Kidney tubule cell (primary cell): Measurements from ENCODE around the gene CATSPERB.
A peak's percentile ranks its signal among the peaks of the same experiment; 100 is the strongest.
"Not testable (repeated sequence)": the region's sequence is repeated elsewhere in the genome, so short reads cannot be mapped to it uniquely, and the experiment has no call there.

ENCODE experiments used
- DNase-seq: peaks from one replicate; pipeline ENCODE4 v3.0.0-alpha.2; 2018; ENCODE audit warnings: low spot score

Gene CATSPERB

DNA sequence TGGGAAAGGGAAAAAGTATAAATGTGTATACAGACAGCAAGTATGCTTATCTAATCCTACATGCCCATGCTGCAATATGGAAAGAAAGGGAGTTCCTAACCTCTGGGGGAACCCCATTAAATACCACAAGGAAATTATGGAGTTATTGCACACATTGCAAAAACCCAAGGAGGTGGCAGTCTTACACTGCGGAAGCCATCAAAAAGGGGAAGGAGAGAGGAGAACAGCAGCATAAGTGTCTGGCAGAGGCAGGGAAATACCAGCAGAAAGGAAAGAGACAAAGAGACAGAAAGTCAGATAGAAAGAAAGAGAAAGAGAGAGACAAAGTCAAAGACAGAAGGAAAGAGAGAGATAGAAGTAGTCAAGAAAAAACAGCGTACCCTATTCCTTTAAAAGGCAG is 64.8 kb downstream of the CATSPERB start:
- DNase-seq: not testable (repeated sequence)

DNA sequence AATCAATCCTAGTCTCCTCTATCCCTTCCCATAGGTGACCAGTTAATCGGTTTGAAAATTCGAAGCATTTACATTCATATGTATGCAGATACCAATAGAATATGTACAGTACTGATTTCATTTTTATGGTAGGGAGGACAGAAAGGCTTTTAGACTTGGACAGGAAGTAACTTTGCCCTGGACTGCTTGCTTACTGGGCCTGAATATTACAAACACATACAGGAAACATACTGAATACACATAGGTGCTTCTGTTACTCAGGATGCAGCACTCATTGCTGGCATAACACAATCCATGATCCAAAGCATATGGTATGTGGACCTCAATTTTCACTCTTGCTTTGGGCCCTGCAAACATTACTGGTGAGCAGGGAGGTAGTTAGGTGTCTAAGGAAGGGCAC is 71.1 kb downstream of the CATSPERB start:
- no peak for DNase-seq

DNA sequence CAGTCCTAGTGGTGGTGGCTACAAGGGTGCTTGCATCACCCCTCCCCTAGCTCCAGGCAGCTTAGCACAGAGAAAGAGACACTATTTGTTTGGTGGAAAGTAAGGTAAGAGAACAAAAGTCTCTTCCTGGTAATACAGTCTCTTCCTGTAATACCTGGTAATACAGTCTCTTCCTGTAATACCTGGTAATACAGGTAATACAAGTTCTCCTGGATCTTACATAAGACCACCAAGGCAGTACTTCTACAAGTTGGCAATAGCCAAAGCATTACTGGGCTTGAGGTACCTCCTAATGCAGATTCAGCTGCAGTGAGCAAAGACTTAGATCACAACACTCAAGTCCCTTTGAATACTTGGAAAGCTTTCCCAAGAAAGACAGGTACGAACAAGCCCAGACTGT is 77.0 kb downstream of the CATSPERB start:
- DNase-seq: no peak

DNA sequence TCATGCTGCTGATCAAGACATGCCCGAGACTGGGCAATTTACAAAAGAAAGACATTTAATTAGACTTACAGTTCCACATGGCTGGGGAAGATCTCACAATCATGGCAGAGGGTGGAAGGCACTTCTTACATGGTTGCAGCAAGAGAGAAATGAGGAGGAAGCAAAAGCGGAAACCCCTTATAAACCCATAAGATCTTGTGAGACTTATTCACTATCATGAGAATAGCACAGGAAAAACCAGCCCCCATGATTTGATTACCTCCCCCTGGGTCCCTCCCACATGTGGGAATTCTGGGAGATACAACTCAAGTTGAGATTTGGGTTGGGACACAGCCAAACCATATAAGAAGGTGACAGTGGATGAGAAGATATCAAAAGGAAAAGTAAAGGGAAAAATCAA is 78.4 kb downstream of the CATSPERB start:
- no peak for DNase-seq

DNA sequence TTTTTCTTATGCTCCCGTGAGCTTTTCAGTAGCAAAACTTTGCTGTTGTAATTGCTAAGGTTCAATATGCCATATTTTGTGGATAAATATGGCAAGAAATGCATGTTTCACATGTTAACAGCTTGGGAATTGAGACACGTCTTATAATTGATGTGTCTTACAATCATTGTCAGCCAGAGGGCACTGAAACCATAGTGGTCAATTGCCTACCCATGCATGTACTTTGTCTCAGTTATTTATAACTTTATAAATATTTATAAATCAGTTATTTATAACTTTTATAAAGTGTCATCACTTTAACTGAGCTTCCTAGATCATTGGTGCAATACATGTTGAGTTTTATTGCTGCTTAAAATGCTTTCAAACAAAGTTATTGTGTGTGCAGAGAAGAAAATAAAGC is 82.0 kb downstream of the CATSPERB start:
- DNase-seq: peak; percentile 47

DNA sequence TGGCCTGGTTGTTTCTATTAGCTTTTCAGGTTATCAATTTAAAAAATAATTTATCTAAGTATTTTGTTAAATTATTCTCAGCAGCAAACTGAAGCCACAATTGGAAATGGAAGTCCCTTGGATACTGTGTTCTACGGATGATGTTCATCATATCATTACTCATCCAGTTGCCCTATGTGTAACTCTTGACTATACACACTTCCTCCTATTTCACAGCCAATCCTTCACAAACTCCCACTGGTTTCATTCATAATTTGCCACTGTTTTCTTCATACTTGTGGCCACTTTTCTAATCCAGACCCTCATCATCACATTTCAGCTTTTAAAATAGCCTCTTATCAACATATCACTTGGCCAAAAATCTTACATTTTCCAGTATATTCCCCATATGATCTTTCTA is 84.0 kb downstream of the CATSPERB start:
- no peak for DNase-seq

DNA sequence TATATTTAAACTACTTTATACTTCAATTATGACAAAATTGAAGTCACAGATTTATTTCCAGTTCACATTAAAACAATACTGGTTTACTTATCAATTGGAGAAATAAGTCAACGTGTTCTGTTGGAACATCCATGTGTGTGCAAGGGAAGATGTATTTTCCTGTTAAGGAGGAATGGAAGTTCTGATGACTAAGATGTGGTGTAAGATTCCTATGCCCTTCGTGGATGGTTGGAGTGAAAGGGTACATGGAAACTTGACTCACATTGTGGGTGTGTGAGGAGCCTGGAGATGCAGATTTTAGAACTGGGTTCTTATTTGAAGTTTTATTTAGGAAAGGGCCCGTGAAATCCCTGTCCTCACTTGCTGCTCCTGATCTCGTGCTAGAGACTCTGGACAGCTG is 95.3 kb downstream of the CATSPERB start:
- DNase-seq: peak; percentile 47

DNA sequence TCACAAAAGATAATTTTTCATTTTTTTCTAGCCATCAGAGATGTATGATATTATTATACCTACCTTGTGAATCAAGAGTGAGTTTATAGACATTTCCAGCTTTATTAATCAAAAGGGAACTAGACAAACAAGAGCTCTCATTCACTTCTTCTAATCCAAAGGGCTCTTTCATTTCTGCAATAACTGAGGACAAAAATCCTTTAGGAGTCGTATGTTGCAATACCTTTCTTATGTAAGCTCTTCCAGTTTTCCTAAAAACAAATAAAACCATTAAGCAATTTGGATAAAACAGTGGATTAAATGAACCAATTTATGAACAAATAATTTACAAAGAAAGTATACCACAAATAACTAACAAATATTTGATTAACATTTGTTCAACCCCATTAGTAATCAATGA is 107.1 kb downstream of the CATSPERB start:
- no peak for DNase-seq

DNA sequence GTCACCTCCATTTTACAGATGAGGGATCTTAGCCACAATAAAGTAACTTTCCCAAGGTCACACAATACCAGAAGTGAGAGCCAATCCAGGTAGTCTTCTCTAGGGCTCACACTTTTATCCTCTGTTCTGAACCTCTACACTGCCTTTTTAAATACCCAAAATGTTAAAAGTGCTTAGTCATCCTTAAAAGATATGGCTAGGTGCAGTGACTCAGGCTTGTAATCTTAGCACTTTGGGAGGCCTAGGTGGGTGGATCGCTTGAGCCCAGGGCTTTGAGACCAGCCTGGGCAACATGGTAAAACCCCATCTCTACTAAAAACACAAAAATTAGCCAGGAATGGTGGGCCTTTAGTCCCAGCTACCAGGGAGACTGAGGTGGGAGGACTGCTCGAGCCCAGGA is 117.7 kb downstream of the CATSPERB start:
- peak; percentile 6 for DNase-seq

DNA sequence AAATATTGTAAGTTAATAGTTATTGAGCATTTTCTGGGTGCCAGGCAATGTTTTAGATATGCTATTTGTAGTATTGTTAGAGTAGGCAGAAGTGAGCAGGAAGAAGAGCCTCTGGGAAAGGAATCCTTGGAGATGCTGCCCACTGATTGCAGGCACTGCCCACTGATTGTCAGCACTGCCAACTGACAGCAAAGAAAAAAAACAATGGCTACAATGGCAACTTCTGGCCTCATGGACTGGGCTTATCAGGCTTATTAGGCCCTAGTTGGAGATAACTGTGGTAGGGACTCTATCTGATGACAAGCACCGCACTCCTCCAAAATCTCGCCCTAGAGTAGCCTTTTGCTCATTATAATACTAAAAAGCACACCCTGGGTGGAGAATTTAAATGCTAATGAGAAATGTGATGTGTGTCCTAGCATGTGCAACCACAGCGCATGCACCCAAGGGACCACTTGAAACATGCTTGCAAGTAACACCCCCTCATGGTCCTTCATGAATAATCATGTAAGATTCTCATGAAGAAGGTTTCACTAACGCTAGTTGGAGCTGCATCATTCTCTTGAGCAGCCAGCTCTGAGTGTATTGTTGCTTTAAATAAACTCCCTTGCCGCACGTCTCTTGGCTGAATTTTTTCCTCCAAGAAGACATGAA is 118.3 kb downstream of the CATSPERB start:
- no peak for DNase-seq

DNA sequence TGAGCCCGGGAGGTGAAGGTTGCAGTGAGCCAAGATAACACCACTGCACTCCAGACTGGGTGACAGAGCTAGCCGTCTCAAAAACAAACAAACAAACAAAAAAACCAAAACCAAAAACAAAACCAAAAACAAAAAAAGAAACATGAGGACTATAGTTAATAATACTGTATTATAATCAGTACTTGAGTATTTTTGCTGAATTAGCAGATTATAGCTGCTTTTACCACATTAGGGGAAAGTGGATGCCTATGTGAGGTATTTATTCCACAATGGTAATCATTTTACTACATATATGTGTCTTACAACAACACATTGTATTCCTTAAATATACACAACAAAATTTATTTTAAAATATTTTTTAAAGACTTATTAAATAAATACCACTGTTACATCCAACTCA is 120.4 kb downstream of the CATSPERB start:
- no peak for DNase-seq

DNA sequence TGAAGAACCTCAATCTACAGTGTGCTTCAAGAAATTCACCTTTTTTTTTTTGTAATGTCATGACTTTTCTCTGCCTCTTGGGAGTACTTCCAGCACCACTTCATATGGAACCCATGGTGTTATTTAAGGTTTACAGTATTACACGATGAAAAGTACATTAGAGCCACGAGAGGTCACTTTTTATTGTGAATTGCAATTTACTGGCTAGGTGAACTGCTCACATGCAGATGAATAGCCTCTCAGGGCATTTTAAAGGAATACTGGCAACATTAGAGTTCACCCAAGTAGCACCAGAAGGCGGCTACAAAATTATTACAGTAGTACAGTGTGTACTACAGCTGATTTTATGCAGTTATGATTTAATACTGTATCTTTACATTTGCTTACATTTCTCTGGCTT is 122.7 kb downstream of the CATSPERB start:
- DNase-seq: no peak

DNA sequence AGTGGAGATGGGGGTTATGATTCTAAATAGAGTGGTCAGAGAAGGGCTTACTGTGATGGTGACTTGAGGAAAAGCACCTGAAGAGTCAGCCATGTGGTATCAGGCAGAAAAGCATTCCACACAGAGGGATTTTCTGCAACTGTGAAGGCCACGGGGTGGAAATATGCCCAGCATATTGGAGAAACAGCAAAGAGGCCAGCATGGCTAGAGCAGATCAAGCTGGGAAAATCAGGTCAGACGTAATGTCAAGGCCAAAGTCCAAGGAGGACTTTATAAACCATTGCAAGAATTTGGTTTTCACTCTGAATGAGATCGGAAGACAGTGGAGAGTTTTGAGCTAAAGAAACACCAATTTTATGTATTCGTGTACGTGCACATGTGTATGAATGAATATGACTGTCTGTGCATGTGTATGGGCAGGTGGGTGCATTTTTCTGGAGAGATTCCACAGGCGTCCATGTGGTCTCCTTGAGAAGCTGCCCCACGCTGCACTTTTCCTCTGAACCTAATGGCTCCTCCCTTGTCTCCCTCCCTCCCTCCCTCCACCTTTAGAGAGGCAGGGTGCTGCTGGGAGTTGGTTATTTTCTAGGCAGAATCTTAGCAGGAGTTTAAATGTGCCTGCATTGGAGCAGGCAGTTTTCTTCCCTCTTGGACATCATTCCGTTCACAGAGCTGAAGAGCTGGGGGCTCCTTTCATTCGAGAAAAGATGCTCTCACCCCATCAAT is 124.4 kb downstream of the CATSPERB start:
- DNase-seq: no peak

DNA sequence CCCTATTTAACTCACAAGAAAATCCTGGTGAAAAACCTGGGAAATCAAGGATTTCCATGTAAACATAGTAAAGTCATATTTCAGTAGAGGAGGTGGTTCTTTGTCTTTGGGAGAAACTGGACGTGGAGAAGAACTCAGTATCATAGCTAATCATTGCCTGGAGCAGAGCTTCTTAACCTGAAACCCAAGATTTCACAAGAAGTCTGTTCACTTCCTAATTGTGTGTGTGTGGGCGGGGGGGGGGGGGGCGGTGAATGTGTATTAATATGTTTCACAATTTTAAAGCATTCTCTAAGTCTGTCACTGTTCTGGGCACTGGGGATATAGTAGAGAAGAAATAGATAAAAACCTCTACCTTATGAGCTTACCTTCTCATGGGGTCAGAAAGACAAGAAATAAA is 125.0 kb downstream of the CATSPERB start:
- no peak for DNase-seq

DNA sequence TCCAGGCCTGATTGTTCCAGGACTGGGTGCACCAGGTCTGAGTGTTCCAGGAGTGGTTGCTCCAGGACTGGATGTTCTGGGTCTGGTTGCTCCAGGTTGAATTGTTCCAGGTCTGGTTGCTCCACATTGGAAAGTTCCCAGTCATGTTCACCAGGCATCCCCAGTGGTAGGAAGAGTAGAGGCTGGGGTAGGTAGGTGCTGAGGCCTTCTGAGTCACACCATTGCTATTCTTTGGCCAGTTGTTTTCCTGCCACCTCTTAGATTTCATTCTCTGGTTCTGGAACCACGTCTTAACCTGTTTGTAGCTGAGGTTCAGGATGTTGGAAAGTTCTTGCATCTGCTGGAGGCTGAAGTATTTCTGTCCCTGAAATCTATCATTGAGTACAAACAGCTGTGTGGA is 127.3 kb downstream of the CATSPERB start:
- DNase-seq: peak; percentile 18

DNA sequence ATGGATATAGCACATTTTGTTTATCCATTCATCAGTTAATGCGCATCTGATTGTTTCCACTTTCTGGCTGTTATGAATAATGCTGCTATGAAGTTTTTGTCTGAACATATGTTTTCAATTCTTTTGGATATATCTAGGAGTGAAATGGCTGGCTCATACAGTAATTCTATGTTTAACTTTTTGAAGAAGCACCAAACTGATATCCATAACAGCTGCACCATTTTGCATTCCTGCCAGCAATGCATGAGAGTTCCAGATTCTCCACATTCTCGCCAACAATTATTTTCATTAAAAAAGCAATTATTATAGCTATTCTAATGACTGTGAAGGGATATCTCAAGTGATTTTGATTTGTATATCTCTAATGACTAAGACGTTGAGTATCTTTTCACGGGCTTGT is 131.9 kb downstream of the CATSPERB start:
- no peak for DNase-seq

DNA sequence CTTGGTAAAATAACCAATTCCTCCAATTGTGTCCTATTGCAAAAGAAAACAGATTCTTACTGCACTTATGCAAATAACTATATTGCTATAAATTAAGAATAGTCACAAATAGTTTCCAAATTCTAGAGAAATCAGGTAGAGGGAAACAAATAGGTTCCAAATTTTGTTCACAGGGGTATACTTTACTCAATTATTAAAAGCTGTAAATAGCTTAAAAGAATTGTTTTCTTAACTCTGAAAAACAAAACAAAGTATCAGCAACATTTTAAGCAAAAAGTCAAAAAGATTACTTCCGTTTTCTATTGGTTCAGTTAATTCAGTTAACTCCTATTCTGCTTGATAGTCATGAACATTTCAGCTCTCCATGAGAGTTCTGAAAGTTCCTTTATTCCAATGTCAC is 136.2 kb downstream of the CATSPERB start:
- no peak for DNase-seq

DNA sequence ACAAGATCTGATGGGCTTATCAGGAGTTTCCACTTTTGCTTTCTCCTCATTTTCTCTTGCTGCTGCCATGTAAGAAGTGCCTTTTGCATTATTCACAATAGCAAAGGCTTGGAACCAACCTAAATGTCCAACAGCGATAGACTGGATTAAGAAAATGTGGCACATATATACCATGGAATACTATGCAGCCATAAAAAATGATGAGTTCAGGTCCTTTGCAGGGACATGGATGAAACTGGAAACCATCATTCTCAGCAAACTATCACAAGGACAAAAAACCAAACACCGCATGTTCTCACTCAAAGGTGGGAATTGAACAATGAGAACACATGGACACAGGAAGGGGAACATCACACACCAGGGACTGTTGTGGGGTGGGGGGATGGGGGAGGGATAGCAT is 137.9 kb downstream of the CATSPERB start:
- not testable (repeated sequence) for DNase-seq

DNA sequence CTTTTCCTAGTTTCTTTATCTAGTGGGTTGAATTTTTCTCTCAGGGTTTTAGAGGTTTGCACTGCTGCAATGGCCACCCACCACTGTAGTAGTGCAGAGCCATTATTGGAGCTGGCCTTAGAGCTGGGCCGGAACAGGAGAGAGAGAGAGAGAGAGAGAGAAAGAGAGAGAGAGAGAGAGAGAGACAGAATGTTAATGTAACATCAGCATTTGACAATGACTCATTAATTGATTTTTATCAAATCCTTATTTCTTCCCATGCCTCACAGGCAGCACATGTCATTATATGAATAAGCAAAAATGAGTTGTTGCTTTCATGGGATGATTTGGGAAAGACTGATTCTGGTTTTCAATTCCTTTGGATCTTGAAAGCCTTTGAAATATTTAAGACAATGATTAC is 145.5 kb downstream of the CATSPERB start:
- DNase-seq: peak; percentile 13

DNA sequence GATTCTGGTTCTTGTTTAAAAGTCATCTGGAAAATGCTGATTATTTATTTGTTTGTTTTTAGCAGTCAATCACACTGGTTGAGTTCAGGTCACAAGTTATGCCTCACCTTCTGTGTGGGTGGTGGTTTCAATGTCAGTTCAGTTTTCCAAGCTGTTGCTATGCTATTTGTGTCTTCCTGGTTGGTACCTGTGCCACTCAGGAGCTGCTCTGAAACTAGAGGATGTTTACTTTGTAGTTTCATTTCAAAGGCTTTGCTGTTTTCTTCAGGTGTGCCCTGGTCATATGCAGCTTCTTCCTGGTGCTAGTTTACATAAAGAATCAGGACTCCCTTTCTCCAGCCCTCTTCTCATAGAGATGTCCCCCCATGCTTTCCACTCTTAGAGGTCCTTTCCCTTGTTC is 146.0 kb downstream of the CATSPERB start:
- peak; percentile 39 for DNase-seq

DNA sequence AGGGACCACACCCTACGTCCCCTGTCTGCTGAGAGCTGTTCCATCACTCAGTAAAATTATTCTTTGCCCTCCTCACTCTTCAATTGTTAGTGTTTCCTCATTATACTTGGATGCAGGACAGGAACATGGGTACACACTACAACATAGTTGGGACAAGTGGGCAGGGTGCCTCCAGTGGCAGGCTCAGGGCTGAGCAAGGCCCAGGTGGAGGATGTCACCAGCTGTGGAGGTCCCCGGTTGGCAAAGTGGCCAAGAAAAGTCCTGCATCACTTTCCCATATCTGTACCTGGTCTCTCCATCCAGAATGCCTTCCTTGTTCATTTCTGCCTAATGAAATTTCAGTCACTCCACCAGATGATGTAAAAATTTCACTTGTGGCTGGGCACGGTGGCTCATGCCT is 149.1 kb downstream of the CATSPERB start:
- DNase-seq: no peak

DNA sequence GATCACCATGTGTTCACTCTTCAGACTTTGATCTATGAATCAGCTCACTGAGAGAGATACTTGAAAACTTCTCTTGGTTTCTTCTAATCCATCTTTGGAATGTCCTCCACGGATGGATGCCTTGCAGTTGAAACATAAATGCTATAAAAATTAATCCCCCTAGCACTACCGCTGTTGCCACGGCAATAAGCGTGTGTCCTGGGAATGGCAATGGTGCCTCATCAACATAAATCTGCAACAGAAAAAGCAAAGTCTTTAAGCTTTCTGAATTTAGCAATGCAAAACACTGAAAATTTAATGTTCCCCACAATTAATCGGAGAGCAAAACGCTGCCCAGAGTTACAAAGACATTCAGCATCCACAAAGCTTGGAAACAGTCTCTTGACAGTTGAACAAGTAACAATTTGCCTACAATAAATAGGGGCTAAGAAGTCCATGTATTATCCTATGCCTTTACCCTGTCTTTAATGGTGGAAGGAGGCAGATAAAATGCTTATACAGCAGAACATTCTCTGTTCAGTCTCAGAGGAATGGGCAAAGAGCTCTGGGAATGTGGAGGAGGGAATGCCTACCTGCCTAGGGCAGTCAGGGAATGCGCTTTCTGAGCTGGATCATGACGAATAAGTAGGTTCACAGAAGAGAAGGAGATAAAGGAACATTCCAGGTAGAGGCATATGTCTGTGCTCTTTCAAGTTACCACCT is 150.9 kb downstream of the CATSPERB start:
- DNase-seq: peak; percentile 22

DNA sequence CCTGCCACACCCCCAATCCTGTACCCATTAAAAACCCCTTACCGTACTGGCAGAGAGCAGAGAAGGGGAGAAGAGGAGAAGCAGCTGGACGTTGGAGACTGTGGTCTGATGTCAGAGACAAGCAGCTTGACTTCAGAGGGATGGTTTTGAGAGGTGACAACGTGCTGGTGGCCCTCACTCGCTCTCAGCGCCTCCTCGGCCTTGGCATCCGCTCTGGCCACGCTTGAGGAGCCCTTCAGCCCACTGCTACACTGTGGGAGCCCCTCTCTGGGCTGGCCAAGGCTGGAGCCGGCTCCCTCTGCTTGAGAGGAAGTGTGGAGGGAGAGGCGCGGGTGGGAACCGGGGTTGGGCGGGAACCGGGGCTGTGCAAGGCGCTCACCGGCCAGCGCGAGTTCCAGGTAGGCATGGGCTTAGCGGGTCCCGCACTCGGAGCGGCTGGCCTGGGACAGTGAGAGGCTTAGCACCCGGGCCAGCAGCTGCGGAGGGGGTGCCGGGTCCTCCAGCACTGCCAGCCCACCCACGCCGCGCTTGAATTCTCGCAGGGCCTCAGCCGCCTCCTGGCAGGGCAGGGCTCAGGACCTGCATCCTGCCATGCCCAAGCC is 154.2 kb downstream of the CATSPERB start:
- no peak for DNase-seq
